HS-5 (cell line): ENCODE measurements around the gene NUMB.

Source experiments
- DNase-seq: peaks from one replicate; pipeline ENCODE4 v3.0.0-alpha.2; 2012; ENCODE audit warnings: low read depth

Gene NUMB

DNA sequence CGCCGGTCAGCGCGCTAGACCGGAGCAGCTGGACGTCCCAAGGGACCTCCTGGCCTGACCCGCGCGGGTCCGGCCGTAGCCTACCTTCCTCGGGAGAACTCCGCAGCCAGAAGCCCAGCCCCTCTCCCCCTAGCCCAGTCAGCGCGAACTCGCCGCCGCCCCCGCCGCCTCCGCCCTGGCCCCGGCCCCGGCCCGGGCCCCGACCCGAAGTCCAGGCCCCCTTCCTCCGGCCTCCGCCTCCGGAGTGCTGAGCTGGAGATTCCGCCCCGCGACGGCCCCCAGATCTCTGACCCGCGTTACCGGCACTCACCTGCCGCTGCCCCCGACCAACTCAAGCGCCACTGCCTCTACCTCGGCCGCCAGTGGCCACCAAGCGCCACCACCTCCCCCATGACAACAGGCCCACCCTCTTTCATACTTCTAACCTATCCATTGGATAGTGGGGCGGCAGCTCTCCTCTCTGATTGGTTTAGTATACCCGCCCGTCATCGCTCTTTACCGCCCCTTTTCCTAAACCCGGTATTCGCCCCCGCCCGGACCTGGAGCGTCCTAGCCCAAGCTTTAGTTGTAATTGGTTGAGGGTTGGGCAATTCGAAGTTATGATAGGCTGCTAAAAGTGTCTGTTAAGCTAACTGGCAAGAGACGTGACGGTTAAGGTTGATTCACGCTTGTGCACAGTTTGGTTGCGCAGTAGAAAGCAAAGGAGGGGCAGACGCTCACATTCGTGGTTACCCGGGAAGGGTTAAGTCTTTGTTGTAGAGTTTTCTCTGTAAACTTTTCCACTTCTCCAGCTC is at the start of gene NUMB:
Gene NUMB (minus strand): TSS at position 364 of the 794 bp plus-strand sequence. CDS start 102,795 bp downstream, outside the sequence.
- DNase-seq, result peak; percentile 99

DNA sequence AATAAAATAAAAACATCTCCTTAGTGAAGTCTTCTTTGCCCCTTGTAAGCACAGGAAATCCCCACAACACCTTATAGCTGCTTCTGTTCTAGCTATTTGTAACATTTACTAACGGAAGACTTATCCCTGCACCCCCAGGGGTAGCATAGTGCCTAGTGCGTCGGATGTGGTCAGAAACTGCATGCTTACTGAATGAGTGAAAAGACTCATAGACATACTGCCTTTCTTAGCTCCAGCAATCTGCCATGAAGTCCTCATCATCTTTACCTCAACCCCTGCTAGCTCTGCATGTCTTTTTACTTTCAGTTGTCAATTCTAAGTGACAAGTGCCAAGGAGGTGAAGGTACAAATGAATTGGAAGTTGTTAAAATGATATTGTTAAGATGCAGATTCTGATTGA is 45.3 kb upstream of the NUMB start:
- DNase-seq, result no peak

DNA sequence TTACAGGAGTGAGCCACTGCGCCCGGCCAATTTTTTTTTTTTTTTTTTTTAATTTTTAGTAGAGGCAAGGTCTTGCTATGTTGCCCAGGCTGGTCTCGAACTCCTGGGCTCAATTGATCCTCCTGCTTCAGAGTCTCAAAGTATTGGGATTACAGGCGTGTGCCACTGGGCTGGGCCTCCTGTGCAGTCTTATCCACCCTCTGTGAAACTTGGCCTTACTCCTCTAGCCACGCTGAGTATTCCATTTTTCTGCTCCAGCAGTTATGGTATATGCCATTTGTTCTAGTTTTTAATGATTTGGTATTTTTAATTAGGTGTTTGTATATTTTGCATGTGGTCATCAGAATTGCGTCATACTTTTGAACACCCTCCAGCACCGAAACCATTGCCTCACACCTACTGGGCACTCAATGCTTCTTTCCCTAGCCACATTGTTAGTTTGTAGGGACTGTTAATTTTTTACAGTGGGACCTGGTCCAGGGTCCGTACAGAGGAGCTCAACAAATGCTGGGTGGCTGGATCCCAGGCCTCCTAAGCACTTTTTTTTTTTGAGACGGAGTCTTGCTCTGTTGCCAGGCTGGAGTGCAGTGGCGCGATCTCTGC is 43.8 kb upstream of the NUMB start:
- no peak for DNase-seq

DNA sequence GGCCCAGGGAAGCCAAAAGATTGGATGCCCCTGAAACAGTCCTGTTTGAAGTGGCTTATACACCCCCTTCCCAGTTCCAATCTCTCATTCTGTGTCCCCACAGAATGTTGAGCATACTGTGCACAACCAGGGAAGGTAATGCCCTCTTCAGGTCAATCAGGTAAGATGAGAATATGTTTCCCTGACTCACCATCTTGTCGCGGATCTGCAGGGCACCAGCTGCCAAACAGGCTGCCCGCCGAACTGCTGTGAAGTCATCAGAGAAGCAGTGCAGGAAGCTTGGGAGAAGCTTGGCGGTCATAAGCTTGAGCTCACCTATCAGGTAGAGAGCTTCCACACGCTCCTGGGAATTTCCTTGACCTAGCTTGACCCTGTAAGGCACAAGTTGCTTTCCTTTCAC is 42.0 kb upstream of the NUMB start:
- DNase-seq, result no peak

DNA sequence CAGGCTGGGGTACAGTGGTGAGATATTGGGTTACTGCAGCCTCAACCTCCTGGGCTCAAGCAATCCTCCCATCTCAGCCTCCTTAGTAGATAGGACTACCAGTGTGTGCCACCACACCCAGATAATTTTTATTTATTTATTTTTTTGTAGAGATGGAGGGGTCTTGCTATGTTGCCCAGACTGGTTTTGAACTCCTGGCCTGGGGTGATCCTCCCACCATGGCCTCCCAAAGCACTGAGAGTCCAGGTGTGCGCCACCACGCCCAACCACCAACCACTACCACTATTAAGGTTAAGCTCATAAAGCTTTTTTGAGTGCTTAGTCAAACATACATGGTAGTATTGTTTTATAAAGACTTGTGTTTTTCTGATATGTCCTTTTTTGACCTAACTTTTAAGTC is 36.2 kb upstream of the NUMB start:
- no peak for DNase-seq

DNA sequence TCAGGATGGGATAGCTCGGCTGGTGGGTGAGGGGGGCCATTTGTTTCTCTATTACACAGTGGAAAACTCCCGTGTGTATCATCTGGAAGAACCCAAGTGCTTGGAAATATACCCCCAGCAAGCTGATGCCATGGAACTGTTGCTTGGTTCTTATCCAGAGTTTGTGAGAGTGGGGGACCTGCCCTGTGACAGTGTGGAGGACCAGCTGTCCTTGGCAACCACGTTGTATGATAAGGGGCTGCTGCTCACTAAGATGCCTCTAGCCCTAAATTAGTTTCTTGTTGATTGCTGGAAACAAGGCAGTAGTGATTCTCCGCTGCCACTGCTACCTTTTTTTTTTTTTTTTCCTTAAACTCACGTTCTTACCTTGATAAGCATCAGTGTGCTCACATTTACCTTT is 34.3 kb upstream of the NUMB start:
- DNase-seq, result no peak

DNA sequence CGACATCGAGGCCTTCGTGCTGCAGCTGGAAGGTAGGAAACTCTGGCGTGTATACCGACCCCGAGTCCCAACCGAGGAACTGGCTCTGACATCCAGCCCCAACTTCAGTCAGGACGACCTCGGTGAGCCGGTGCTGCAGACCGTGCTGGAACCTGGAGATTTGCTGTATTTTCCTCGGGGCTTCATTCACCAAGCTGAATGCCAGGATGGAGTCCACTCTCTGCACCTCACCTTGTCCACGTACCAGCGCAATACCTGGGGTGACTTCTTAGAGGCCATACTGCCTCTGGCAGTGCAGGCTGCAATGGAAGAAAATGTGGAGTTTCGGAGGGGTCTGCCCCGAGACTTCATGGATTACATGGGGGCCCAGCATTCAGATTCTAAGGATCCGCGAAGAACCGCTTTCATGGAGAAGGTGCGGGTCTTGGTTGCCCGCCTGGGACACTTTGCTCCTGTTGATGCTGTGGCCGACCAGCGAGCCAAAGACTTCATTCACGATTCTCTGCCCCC is 33.8 kb upstream of the NUMB start:
- no peak for DNase-seq

DNA sequence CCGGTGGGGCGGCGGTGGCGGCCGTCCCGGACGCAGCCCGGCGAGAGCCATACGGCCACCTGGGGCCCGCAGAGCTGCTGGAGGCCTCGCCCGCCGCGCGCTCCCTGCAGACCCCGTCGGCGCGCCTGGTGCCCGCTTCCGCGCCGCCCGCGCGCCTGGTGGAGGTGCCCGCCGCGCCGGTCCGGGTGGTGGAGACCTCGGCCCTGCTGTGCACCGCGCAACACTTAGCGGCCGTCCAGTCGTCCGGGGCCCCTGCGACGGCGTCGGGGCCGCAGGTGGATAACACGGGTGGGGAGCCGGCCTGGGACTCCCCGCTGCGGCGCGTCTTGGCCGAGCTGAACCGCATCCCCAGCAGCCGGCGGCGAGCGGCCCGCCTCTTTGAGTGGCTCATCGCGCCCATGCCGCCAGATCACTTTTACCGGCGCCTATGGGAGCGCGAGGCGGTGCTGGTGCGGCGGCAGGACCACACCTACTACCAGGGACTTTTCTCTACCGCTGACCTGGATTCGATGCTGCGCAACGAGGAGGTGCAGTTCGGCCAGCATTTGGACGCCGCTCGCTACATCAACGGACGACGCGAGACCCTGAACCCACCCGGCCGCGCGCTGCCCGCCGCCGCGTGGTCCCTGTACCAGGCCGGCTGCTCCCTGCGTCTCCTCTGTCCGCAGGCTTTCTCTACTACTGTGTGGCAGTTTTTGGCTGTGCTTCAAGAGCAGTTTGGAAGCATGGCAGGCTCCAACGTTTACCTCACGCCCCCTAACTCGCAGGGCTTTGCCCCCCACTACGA is 33.1 kb upstream of the NUMB start:
- DNase-seq, result no peak

DNA sequence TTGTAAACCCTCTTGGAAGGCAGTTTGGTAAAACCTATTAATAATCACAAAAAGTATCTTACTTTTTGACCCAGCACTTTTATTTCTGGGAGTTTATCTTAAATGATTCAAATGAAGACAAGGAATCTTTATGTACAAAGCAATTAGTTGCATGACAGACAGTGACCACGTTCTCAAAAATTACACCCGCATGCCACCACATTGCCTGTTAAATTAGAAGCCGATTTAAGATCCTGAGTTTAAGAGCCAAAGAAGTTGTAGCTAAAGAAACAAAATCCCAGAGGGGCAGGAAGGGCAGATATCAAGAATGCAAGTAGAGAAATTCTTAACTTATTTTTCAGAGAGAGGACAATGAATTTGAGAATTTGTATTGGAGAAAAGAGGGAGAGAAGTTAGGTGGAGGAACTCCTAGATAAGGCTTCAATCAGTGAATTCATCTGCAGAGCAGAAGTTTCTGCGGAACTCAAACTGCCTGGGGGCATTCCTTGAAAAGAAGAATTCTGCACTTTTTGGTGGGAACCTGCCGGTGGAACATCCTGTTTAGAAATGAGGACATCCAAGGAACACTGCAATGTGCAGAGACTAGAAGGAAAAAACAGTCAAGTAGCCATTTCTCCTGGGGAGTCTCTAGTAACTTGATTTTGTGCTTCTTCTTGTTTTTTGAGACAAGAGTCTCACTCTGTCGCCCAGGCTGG is 31.3 kb upstream of the NUMB start:
- DNase-seq, result no peak

DNA sequence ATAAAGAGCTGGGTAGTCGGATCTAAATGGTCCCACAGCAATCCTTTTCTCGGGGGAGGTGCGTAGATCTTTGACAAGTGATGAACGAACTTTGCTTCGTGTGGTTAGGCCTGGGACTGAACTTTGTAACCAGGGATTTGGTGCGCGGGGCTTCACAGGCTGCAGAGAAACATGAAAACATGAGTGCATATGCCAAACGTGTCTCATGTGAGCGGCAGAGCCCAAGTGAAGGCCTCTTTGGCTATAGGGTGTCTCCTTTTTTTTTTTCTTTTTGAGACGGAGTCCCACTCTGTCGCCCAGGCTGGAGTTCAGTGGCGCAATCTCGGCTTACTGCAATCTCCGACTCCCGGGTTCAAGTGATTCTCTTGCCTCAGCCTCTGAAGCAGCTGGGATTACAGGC is 20.3 kb upstream of the NUMB start:
- DNase-seq, result no peak

DNA sequence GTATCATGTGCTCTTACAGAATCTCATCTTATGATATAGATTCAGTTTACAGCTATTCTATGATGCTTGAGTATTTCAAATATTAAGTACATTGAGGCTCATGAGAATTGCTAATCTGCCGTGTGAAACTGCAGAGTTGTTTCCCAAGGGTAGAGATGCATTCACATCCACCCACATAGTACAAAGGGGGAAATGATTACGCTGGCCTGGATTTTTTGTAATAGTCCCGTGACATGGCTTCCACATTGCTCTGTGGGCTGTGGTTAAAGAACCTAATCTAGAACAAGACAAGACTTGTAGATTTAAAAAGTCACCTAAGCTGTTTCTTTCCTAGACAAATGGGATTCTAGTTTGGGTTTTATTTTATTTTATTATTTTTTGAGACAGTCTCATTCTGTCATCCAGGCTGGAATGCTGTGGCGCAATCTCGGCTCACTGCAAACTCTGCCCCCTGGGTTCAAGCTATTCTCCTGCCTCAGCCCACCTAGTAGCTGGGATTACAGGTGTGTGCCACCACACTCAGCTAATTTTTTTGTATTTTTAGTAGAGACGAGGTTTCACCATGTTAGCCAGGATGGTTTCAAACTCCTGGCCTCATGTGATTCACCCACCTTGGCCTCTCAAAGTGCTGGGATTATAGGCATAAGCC is 19.4 kb upstream of the NUMB start:
- DNase-seq, result no peak

DNA sequence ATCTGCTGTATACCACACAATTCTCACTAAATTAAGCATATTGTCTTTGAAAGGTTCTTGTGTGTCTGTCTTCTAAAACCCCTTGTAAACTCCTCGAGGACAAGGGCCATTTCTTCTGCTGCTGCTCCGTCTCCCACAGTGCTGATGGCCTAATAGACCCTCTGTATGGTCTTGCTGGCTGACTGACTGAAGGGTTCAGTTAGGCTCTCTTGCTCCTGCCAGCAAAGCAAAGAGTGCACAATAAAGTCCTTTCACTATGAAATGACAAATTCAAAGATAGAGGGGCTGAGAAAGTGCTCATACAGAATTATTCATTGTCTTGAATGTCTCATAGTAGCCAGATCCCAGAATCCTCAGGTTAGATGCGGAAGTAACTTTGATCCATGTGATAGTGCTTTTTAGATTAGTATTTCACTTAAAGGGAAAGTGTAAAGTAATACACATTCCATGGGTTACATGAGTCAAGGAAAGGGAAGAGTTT is 18.1 kb upstream of the NUMB start:
- no peak for DNase-seq

DNA sequence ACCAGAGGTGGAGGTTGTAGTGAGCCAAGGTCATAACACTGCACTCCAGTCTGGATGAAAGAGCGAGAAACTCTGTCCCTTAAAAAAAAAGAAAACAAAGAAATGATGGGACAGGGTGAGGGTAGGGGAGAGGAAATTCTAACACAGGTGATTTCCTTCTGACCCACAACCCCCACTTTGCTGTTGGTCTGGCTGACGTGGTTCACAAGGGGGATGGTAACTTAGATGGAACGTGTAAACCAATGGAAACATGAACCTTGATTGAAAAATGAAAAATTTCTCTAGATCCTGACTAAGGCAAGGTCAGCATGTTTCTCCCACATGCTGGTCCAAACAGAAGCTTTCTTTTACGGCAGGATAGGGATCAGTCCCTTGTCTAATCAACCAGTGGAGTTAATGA is 16.6 kb upstream of the NUMB start:
- DNase-seq, result no peak

DNA sequence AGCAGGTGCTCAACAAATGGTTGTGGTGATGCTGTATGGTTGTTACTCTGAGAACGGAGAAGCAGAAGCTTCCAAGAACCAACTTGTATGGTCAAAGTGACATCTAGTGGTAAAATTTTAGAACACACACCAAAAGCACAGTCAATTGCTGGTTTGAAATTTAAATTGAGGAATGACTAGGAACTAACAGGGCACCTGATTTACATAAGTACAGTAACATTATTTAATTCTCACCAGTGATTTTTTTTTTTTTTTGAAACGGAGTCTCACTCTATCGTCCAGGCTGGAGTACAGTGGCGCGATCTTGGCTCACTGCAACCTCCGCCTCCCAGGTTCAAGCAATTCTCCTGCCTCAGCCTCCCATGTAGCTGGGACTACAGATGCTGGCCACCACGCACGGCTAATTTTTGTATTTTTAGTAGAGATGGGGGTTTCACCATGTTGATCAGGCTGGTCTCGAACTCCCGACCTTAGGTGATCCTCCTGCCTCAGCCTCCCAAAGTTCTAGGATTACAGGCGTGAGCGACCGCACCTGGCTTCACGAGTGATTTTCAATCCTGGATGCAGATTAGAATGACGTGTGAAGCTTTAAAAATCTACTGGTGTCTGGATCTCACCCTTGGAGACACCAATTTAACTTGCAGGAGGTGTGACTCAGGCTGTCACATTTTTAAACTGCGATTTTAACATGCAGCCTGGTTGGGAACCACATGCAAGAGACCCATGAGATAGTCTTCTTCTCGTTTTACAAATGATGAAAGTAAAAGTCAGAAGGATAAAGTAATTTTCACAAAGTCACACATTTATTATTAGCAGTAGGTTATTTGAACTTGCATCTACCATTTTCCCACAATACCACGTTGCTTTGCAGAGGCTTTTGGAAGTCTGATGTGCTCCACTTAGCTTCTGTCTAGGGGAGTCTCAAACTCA is 14.1 kb upstream of the NUMB start:
- no peak for DNase-seq

DNA sequence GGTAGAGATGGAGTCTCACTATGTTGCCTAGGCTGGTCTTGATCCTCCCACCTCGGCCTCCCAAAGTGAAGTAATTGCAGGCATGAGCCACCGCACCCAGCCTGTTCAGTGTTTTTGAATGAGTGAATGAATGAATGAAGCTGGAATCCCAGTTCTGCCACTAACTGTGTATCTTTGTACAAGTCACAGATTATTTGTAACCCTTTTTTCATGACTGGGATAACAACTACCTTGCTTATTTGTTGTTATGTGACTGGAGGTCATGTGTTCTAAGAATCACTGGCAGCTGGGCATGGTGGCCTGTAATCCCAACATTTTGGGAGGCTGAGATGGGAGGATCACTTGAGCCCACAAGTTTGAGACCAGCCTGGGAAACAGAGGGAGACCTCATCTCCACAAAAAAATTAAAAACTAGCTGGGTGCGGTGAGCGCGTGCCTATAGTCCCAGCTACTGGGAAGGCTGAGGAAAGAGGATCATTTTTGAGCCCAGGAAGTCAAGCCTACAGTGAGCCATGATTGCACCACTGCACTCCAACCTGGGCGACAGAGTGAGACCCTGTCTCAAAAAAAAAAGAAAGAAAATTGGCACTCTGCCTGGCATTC is 13.3 kb upstream of the NUMB start:
- no peak for DNase-seq

DNA sequence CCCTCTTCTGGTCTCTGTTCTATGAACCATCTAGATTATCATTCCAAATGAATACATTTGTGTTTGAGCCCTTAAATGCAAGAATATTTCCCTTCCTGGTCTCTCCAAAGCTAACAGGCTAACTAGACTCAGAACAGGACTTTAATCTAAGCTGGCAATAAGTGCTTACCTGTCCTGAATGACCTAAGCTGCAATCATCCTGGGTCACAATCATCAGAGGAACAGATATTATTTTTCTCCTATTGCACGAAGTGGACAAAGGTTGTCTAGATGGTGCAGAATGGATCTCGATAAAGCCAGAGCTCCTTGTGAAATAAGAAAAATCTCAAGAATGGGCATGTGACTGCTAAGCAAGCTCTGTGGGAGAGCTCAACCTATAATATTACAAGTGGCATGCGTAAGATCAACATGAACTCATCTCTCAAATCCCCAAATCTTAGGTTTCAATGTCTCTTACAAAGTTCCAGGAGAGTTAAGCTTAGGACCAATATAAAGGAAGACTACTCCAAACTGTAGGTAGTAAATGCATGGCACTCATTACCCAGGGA is 10.6 kb upstream of the NUMB start:
- DNase-seq, result no peak

DNA sequence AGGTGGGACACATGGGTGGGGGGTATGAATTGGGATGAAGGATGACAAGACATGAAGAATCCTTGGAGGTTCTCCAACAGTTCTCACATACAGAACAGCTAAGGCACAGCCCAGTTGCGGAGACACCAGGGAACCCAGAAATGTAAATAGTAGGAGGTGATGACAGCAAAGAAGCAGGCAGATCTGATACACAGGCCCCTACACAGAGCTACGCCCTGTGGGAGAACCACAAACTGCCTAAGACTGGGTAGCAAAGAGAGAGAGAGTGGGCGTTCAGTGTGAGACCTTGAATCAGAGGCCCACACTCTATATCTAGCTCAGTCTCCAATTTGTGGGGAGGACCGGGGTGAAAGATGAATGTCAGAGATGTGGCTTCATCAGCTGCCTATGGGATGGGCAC is 9.5 kb upstream of the NUMB start:
- no peak for DNase-seq

DNA sequence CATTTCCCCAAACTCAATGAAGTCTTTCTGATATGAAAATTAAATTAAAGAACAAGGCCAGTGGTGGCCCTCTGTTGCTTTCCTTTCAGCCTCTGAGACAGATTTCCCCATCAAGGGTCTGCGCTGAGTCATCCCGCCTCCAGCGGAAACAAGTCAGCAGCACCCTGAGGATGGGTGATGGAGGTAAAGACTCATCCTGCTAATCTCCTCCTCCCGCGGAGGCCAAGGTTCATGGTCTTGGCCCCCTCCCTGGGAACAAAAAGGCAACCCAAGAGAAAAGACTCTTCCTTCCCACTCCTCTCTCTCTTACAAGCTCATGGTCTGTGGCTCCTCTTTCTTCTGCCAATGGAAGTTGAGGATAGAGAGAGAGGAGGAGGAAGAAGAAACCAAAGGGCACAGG is 9.0 kb upstream of the NUMB start:
- no peak for DNase-seq

DNA sequence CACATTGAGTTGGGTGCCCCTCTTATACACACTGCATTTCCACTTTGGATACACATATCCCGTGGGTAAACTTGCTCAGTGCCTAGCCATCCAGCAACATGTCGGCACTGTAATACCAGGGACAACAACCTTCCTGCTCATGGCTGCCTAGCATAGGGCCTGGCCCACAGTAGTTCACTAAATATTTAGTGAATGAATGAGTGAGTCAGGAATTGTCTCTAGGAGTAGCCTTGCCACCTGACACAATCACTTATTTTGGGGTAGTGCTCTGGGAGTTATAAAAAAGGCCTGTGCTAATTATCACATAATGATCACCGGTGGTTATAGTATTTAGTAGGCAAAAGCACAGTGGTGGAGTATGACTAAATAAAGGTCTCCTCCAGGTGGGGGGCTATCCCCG is 8.5 kb upstream of the NUMB start:
- DNase-seq, result no peak
